IPS-15b (cell line): ENCODE measurements around the gene DUSP28.

Experiments used
- H3K27me3 ChIP-seq: one replicate; pipeline ENCODE4 v1.6.1; 2013; ENCODE audit warnings: low read length; ENCODE audit not compliant: control insufficient read depth, insufficient read depth
- H3K36me3 ChIP-seq: one replicate; pipeline ENCODE4 v1.6.1; 2013; ENCODE audit warnings: low read length; ENCODE audit not compliant: control insufficient read depth, insufficient read depth
- H3K4me1 ChIP-seq: one replicate; pipeline ENCODE4 v1.6.1; 2013; ENCODE audit warnings: mild to moderate bottlenecking, low read length; ENCODE audit not compliant: control insufficient read depth, insufficient read depth
- H3K4me3 ChIP-seq: one replicate; pipeline ENCODE4 v1.5.1; 2013; ENCODE audit warnings: low read depth, low read length
- H3K9ac ChIP-seq: one replicate; pipeline ENCODE4 v1.6.1; 2013; ENCODE audit warnings: low read depth, mild to moderate bottlenecking, low read length
- H3K9me3 ChIP-seq: one replicate; pipeline ENCODE4 v1.6.1; 2013; ENCODE audit warnings: mild to moderate bottlenecking, low read length; ENCODE audit not compliant: control insufficient read depth, insufficient read depth

The DUSP28 gene

DNA sequence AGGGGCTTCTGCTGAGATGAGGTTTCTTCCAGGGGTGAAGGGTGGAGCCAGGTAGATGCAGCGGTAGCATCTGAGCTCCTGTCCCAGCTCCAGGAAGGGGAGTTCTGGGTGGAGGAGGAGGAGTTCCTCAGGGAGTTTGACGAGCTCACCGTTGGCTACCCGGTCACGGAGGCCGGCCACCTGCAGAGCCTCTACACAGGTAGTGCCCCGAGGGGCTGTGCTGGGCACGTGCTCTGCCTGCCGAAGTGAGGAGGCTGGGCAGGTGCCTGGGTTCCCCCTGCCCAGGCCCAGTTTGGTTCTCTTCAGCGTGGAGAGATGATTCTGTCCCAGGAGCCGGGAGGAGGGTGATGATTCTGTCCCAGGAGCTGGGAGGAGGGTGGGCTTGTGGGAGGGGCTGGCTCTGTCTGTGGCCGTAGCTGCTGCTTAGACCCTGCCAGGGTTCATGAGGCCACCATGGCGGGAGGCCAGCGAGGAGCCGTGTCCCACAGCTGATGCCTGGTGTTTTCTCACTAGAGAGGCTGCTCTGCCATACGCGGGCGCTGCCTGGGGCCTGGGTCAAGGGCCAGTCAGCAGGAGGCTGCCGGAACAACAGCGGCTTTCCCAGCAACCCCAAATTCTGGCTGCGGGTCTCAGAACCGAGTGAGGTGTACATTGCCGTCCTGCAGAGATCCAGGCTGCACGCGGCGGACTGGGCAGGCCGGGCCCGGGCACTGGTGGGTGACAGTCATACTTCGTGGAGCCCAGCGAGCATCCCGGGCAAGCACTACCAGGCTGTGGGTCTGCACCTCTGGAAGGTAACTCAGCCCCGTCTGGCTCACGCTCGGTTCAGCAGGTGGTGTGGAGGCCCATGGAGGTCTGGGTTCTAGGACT lies 34.6 kb downstream of the DUSP28 start:
- Histone ChIP-seq H3K27me3 (no peaks in the 10 kb centered on the region), H3K36me3 (peaks cover 23% of the 10 kb centered on the region), H3K9ac (no peak overlapping the region), H3K9me3 (no peaks in the 10 kb centered on the region), H3K4me1 (no peaks in the 10 kb centered on the region), H3K4me3 (no peak overlapping the region)

DNA sequence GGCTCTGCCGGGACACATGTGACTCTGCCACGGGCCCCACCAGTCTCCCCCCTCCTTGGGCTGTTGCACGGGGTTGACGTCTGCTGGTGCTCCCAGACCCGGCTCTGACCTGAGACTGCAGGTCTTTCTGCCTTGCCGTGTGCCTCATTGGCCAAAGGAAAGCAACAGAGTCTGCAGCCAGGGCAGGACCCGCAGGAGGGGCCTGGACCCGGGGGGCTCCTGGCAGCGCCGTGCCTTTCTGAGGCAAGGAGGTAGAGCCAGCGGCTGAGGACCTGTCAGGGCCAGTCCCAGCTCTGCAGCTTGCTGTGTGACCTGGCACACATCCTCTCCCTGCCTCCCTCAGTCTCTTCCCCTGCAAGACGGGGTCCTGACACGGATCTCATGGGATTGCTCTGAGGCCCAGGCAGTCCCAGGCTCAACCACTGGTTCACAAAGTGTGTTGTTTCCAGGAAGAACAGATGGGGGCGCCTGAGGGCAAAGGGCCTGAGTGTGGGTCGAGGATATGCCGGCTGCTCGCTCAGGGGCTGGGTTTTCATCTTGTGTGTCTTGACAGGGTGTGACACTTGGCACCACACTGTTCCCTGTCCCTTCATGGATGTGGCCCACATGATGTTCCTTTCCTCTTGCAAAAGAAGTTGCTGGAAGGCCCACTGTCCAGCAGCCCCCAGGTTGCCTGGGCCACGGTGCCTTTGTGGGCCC lies 35.4 kb downstream of the DUSP28 start:
- Histone ChIP-seq H3K27me3 (no peaks in the 10 kb centered on the region), H3K9me3 (no peaks in the 10 kb centered on the region), H3K9ac (no peak overlapping the region), H3K4me3 (no peak overlapping the region), H3K36me3 (peaks cover 26% of the 10 kb centered on the region), H3K4me1 (no peaks in the 10 kb centered on the region)

DNA sequence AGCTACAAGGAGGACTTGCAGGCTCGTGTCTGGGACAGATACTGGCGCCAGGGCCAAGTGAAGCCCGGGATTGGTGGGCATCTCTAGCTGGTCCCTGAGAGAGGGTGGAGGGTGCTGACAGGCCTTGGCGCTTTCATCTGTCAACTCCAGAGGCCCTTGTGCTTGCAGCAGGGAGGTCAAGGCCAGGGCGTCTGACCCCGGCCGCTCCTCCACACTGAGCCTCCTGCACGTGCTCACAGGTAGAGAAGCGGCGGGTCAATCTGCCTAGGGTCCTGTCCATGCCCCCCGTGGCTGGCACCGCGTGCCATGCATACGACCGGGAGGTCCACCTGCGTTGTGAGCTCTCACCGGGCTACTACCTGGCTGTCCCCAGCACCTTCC lies 35.9 kb downstream of the DUSP28 start:
- no peaks in the 10 kb centered on the region for H3K27me3 ChIP-seq
- no peaks in the 10 kb centered on the region for H3K9me3 ChIP-seq
- H3K4me1 ChIP-seq = no peaks in the 10 kb centered on the region
- H3K9ac ChIP-seq = no peak overlapping the region
- no peak overlapping the region for H3K4me3 ChIP-seq
- peaks cover 24% of the 10 kb centered on the region for H3K36me3 ChIP-seq

DNA sequence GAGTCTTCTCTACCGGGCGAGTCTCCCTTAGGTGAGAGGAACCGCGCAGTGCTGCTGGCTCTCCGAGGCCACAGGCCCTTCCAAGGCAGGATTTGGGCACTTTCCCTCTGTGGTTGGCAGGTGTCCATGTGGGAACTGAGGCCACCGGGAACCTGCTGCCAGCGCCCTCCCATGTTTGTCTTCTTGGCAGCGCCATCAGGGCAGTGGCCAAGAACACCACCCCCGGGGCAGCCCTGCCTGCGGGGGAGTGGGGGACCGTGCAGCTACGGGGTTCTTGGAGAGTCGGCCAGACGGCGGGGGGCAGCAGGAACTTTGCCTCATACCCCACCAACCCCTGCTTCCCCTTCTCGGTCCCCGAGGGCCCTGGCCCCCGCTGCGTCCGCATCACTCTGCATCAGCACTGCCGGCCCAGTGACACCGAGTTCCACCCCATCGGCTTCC lies 36.4 kb downstream of the DUSP28 start:
- peaks cover 24% of the 10 kb centered on the region for H3K36me3 ChIP-seq
- no peaks in the 10 kb centered on the region for H3K9me3 ChIP-seq
- no peak overlapping the region for H3K9ac ChIP-seq
- no peak overlapping the region for H3K4me3 ChIP-seq
- no peaks in the 10 kb centered on the region for H3K27me3 ChIP-seq
- no peaks in the 10 kb centered on the region for H3K4me1 ChIP-seq

DNA sequence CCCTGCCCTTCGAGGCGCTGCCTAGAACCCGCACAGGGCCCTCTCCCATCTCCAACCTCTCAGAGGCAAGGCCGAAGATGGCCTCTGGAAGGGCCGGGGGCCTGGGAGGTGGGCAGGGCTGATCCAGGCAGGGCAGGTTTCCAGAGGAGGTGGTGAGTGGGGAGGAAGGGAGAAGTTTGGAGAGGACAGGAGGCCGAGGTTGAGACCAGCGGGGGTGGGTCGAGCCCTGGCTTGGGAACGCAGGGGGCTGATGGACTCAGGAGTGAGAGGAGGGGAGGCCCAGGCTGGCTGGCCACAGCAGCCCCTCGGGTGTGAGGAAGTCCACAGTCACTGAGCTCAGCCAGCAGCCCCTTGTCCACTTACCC lies 36.9 kb downstream of the DUSP28 start:
- Histone ChIP-seq H3K4me1 (no peaks in the 10 kb centered on the region), H3K27me3 (no peaks in the 10 kb centered on the region), H3K9me3 (no peaks in the 10 kb centered on the region), H3K4me3 (no peak overlapping the region), H3K9ac (no peak overlapping the region), H3K36me3 (peaks cover 19% of the 10 kb centered on the region)

DNA sequence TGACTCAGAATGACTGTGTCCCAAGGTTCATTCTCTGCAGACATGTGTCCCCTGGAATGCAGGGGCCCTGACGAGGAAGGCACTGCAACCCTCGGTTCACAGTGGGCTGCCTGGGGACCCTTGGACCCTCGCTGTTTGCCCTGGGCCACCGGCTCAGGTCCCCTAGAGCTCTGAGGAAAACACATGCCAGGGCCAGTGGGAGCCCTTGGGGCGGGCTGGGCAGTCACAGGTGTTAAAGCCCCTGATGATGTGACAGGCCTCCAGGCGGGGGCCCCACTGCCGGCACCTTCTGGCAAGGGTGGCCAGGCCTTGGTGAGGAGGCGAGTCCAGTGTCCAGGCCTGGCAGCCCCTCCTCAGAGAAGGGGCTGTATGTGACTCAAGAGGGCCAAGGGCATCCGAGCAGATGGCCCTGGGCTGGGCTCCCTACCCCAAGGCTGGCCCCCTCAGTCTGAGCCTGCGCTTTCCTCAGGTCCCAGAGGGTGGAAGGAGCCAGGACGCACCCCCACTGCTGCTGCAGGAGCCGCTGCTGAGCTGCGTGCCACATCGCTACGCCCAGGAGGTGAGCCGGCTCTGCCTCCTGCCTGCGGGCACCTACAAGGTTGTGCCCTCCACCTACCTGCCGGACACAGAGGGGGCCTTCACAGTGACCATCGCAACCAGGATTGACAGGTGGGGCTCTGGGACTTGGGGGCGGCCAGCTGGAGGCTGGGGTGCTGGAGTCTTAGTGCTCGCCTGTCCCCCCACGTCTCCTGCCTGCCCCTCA lies 37.4 kb downstream of the DUSP28 start:
- H3K27me3 ChIP-seq = no peaks in the 10 kb centered on the region
- no peak overlapping the region for H3K4me3 ChIP-seq
- peaks cover 18% of the 10 kb centered on the region for H3K36me3 ChIP-seq
- no peak overlapping the region for H3K9ac ChIP-seq
- H3K4me1 ChIP-seq = no peaks in the 10 kb centered on the region
- no peaks in the 10 kb centered on the region for H3K9me3 ChIP-seq

DNA sequence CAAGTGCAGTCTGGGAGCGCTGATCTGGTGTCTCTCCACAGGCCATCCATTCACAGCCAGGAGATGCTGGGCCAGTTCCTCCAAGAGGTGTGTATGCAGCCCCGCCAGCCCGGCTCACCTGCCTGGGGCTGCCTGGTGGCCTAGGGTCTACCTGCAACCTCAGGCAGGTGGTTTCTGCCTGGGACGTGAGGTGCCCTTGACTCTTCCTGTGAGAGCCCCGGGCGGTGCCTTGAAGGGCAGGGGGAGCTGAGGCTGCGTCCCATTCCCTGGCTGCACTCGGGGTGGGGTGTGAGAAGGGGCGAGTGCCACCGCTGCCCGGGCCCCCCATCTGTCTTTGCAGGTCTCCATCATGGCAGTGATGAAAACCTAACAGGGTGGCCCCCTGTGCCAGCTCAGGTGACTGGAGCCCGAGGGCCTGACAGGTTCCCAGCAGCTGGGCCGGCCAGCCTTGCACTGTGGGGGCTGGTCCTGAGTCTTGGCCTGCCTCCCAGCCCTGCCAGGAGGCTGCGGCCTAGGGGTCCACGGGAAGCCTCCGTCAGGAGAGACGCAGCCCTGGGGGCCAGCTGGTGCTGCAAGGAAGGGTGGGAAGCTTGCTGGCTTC lies 38.3 kb downstream of the DUSP28 start:
- Histone ChIP-seq H3K27me3 (no peaks in the 10 kb centered on the region), H3K9me3 (no peaks in the 10 kb centered on the region), H3K4me1 (no peaks in the 10 kb centered on the region), H3K9ac (no peak overlapping the region), H3K36me3 (peaks cover 18% of the 10 kb centered on the region), H3K4me3 (no peak overlapping the region)

DNA sequence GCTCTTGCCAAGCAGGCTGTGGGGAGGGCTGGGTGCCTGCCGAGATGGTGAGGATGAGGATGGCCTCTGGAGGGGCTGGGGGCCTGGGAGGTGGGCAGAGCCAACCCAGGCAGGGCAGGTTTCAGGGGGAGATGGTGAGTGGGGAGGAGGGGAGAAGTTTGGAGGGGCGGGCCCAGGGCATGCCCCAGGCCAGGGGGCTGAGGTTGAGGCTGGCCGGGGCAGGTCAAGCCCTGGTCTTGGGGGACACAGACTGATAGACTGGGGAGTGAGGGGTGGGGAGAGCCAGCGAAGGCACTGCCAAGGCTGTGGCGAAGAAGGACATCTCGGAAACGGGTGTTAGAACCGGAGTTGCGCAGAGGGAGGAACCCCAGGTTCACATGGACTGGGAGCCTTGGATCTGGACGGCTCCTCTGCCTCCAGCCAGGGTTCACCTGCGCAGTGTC lies 39.0 kb downstream of the DUSP28 start:
- Histone ChIP-seq H3K27me3 (no peaks in the 10 kb centered on the region), H3K9me3 (no peaks in the 10 kb centered on the region), H3K36me3 (peaks cover 12% of the 10 kb centered on the region), H3K4me1 (no peaks in the 10 kb centered on the region), H3K9ac (no peak overlapping the region), H3K4me3 (no peak overlapping the region)

DNA sequence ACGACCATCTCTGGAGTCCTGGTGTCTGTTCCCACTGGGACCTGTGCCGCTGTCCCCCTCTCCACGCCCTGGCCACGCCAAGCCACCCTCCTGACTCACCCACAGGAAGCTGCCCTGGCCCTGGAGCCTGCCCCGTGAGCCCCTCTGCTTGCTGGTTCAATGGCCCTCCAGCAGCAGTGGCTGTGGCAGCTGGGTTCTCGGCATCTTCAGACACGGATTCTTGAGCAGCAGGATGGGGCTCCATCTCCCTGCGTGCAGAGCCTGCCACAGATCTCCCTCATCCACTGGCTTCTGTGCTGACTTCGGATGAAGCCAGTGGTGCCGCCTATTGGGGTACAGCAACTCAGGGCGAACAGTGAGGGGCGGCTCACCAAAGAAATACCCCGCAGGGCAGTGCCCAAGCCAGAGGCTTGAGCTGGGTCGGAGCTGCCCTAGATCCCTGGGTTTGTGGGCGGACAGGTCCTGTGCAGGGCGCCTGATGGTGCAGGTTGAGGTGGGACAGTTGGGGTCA lies 40.3 kb downstream of the DUSP28 start:
- Histone ChIP-seq H3K27me3 (no peaks in the 10 kb centered on the region), H3K36me3 (peaks cover 10% of the 10 kb centered on the region), H3K4me3 (no peak overlapping the region), H3K9ac (no peak overlapping the region), H3K9me3 (no peaks in the 10 kb centered on the region), H3K4me1 (no peaks in the 10 kb centered on the region)

DNA sequence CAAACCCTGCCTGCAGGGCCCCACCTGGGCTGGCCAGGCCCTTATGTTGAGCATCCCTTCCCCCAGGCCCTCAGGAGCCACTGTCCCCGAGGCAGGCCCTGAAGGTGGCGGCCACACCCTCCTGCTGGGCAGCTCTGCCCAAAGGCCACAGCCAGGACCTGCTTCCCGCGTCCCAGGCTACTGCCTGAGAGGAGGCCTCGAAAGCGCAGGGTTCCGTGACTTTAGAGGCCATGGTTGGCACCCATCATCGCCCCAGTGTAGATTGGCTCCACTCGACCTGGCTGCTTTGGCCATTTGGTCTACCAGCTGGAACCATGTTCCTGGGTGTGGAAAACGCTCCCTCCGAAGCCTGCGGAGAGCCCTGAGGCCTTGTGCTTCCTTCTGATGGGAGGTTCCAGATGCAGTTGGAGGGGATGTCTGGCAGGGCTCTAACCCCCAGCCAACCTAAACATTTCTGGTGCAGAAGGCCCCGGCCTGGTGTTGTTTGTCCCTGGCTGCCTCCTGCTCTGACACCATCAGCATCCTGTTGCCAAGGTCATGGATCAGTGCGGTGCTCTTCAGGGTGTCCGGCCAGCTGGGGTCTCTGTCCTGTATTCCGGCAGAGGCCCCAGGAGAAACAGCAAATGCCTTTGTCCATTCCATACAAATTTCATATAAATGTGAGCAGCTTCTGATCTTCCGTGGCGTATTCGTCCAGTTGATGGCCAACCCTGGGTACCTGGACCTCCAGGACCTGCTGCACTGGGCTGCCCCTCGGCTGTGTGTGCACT lies 41.1 kb downstream of the DUSP28 start:
- Histone ChIP-seq H3K36me3 (peaks cover 8% of the 10 kb centered on the region), H3K4me1 (no peaks in the 10 kb centered on the region), H3K27me3 (no peaks in the 10 kb centered on the region), H3K4me3 (no peak overlapping the region), H3K9ac (no peak overlapping the region), H3K9me3 (no peaks in the 10 kb centered on the region)

DNA sequence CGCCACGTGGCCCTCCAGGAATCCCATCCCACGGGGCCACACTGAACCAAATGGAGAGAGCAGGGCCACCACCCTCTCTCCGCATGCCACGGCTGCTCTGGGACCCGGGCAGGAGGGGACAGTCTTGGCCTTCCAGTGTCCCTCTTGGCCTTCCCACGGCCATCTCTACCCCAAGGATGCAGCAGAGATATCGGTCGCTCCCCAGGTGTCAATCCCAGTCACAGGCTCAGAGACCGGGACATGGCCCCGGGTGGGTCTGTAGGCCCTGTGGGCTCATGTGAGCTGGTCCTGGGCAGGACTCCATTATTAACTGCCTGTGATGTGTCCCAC lies 41.6 kb downstream of the DUSP28 start:
- Histone ChIP-seq H3K9me3 (no peaks in the 10 kb centered on the region), H3K27me3 (no peaks in the 10 kb centered on the region), H3K9ac (no peak overlapping the region), H3K4me3 (no peak overlapping the region), H3K4me1 (no peaks in the 10 kb centered on the region), H3K36me3 (peaks cover 7% of the 10 kb centered on the region)
